NCI-H2107 (cell line): ENCODE measurements around the gene TXNDC16.

ENCODE experiments used
- DNase-seq: peaks from one replicate; lab custom pipeline; 2025; lab: John Stamatoyannopoulos, UW

TXNDC16 gene

DNA sequence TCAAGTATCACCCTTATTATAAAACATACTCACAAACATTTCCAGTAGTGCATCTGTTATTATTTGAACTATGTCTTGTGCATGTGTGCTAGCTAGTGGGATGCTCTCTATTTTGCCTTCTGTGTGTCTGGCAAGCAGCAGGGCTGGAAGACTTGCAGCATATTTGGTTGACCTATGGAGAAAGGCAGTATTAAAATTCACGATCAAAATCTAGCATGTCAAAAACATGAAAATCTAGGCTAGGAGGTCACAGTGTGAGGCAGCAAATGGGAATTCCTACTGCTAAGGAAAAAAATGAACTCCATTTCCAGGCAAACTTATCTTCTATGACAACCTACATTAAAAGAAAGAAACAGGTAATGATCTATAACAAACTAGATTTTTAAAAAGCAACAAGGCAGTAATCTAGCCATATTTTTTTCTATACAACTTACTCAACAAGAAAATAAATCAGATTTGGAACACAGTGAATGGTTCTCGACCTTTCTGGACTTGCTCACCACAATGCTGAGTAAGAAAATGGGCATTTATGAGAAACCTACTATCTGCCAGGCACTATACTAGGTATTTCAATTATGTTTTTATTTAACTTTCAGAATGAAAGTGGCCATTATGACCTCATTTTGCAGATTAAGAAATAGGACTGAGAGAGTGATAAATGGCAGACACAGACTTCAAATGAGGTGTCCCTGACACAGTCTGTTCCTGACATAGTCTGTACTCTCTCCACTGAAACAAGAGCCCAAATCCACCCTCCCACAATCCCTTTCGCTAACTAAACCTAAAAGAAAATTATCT is 96.8 kb downstream of the TXNDC16 start:
- no peak for DNase-seq

- DNase-seq, result no peak
Observed at GRCh38 chr14:52447236-52447635, 105.1 kb downstream of the TXNDC16 start.

DNA sequence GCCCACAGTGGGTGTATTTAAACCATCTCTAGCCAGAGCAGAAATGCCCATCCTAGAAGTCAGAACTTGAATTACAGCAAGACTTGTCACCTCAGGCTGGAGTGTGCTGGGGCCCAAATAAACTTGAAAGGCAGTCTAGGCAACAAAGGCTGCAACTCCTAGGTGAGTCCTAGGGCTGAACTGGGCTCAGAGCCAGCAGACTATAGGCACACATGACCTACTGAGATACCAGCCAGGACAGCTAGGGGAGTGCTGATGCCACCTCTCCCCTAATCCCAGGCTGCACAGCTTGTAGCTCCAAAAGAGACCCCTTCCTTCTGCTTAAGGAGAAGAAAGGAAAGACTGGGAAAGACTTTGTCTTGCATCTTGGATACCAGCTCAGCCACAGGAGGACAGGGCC is 106.0 kb downstream of the TXNDC16 start:
- no peak for DNase-seq

DNA sequence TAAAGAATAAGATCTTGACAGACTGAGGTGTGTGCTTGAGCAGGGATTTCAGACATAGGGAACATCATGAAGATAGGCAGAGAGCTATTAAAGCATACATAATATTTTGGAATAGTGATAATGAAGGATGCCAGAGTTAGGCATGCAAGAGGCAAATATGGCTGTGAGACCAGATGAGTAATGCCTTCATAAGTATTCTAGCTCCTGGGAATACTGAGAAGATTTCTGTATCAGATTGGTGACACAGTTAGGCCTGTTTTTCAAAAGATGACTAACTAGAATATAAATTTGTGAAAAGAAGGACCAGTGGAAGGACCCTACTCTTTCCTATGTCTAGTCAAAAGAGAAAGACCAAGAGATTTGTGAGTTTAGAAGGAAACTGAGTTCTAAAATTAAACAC is 108.8 kb downstream of the TXNDC16 start:
- DNase-seq, result no peak

DNA sequence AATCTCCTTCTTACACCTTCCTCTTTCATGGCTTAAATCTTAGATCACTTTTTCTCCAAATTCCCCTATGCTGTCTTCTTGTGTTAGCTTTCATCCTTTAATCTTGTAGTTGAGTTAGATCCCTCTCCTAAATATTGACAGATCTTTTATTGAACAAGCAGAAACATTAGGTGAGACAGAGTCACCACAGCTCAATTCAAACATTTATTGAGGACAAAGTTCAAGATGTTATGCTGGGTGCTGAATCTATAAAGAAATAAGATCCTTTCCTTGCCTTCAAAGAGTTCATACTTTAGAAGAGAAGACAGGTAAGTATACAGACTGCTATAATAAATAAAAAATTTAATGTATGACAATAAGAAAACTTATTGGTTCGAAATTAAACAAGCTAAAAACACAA is 109.7 kb downstream of the TXNDC16 start:
- DNase-seq, result no peak

- no peak for DNase-seq
Observed at GRCh38 chr14:52442166-52442565, 110.1 kb downstream of the TXNDC16 start.

- DNase-seq, result no peak
Observed at GRCh38 chr14:52439476-52439875, 112.8 kb downstream of the TXNDC16 start.

DNA sequence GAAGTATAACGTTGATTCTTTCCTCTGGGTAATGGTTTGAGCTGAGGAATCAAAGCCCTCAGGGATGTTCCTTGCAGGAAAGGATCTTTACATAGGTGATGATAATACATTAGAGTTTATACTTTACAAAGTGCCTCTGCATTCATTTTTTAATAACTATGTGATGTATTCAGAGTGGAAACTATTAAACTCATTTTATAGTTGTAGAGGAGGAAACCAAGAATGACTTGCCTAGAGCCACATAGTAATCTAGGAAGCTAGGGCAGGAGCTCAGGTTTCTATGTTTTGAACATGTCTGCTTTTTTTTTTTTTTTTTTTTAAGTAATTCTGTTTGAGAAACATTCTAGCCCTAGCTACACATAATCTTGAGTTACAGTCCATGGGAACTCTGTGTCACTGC is 117.3 kb downstream of the TXNDC16 start:
- no peak for DNase-seq

GRCh38 chr14:52430474-52430873 is 121.8 kb downstream of the TXNDC16 start:
- no peak for DNase-seq

DNA sequence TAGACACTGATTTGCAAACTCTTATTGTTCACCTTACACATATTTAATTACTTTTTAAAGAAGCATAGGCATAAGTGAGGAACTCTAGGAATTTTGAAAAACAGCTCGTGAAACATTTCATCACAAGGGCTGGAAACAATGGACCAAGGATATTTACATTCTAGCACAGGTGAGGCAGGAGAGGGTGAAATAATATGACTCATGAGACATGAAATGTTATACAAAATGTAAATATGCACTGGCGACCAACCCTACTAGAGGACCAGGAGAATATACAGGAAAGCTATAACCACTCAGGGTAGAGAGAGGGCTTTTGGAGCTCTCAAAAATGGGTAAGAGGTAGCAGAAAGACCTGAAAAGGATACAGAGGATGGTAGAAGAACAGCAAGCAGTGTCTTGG is 122.9 kb downstream of the TXNDC16 start:
- no peak for DNase-seq

- no peak for DNase-seq
Observed at GRCh38 chr14:52427460-52427859, 124.8 kb downstream of the TXNDC16 start.

GRCh38 chr14:52422650-52423356 is 129.5 kb downstream of the TXNDC16 start:
- DNase-seq, result no peak

- no peak for DNase-seq
Observed at GRCh38 chr14:52417139-52417538, 135.2 kb downstream of the TXNDC16 start.

DNA sequence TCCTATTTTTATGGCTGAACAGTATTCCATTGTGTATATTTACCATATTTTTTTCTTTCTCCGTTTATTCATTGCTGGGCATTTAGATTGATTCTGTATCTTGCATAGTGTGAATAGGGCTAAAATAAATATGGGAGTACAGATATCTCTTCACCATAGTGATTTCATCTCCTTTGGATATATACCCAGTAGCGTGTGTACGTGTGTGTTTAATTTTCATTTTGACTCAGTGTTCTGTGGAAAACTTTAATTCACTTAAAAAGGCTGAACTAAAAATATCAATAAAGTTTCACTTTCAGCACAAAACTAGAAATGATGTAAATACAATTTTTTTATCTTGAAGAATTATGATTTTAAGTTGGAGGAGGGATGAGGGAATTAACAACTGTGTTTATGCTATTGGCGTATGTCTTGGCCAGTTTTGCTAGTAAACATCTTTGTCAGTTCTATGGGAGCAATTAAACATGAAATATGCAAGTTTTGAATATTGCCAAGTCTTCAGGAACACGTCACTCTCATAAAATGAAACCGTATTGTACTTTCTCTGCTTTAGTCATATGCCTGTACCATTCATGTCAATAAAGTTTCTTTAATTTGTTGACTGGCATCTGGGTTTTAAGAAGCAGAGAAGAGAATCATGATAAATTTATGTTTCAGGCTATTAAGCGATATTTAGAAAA is 138.4 kb downstream of the TXNDC16 start:
- DNase-seq, result no peak

GRCh38 chr14:52412426-52412825 is 139.9 kb downstream of the TXNDC16 start:
- no peak for DNase-seq

DNA sequence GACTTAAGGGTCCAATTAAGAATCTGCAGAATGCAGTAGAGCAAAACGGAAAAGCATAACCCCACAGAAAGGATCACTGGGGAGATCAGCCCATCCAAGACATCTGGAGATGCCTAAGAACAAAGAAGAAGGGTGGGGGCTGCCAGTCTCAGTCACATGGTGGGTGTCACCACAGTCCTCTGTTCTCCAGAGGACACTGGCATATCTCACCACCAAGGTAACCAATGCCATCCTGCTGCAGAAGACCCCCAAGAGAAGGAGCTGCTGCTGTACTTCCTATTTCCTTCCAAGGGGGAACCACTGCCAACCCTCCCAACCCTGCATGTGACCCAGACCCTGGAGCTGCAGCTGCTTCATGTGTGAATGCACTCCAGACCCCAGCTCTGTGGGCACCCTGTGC is 147.0 kb downstream of the TXNDC16 start:
- DNase-seq, result no peak

- no peak for DNase-seq
Observed at GRCh38 chr14:52402812-52403526, 149.3 kb downstream of the TXNDC16 start.

- DNase-seq, result no peak
Observed at GRCh38 chr14:52400846-52401245, 151.5 kb downstream of the TXNDC16 start.

DNA sequence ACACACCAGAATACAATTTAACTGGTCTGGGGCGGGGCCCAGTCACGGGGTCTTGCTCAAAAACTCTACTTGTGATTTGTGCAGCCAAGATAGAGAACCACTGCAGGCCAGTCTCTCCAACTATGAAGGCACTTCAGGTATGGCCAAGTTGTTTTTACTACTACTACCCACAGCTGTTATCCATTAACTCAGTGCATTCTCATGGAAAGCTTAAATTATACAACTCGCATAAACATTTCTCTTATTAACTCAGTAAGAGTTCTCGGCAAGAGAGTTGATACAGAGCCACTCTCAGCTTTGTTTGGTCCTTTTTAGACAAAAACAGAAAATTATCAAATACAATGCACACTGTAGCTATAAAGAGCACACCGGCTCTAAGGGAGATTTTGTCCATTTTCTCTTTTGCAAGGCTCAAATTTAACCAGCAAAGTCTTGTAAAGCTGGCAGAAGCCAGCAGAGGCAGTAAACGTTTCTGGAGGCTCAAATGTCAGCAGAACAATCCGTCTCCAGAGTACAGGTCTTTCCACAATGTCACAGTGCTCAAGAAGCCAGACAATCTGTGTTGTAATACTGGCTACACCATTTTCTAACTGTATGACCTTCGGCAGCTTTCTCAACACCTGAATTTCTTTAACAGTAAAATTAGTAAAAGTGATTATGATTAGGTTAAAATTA is 152.2 kb downstream of the TXNDC16 start:
- DNase-seq, result no peak

- no peak for DNase-seq
Observed at GRCh38 chr14:52399104-52399503, 153.2 kb downstream of the TXNDC16 start.

DNA sequence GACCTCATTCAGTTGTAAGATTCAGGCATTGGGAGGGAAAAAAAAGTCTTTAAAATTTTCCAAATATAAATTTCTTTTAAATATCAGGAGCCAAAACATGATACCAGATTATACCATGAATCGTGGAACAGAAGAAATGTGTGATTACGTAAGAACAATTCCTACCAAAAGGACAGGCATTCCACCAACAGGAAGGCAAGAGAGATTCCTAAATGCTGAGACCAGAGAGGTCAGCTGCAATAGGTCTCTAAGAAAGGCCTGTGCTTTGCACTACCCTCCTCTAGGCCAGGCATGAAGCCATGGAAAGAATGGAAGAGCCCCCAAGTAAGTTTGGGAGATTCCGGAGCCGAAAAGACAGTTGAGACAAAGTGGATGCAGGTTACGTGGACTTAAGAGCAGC is 154.5 kb downstream of the TXNDC16 start:
- DNase-seq, result no peak

DNA sequence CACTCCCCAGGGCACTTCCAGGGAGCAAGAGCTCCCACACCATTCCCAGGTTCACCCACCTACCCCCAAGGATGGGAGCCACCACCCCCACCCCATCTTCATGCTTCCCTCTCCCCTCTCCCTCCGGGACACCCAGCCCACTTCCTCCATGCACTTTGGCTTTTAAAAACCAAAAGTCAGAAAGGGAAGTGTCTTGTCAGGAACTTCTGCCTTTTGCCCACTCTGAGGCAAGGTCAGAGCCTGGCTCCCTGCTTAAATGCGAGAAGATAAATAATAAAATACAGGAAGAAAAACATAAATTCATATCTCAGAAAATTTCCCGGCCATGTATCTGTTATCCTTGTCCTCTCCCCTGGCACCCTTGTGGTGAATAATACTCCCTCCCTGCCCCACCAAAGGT is 156.6 kb downstream of the TXNDC16 start:
- DNase-seq, result no peak
